GM18511 (cell line): Measurements from ENCODE around the gene B3GALT4.
A peak's percentile ranks its signal among the peaks of the same experiment; 100 is the strongest.
"Not testable (repeated sequence)": the region's sequence is repeated elsewhere in the genome, so short reads cannot be mapped to it uniquely, and the experiment has no call there.

Source experiments
- ATAC-seq: cut with Tn5 transposase; IDR thresholded peaks from one replicate; pipeline ENCODE4 v1.9.1; 2021; ENCODE audit warnings: mild to moderate bottlenecking, moderate library complexity; ENCODE audit not compliant: unreplicated experiment

Gene B3GALT4, protein sequence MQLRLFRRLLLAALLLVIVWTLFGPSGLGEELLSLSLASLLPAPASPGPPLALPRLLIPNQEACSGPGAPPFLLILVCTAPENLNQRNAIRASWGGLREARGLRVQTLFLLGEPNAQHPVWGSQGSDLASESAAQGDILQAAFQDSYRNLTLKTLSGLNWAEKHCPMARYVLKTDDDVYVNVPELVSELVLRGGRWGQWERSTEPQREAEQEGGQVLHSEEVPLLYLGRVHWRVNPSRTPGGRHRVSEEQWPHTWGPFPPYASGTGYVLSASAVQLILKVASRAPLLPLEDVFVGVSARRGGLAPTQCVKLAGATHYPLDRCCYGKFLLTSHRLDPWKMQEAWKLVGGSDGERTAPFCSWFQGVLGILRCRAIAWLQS

DNA sequence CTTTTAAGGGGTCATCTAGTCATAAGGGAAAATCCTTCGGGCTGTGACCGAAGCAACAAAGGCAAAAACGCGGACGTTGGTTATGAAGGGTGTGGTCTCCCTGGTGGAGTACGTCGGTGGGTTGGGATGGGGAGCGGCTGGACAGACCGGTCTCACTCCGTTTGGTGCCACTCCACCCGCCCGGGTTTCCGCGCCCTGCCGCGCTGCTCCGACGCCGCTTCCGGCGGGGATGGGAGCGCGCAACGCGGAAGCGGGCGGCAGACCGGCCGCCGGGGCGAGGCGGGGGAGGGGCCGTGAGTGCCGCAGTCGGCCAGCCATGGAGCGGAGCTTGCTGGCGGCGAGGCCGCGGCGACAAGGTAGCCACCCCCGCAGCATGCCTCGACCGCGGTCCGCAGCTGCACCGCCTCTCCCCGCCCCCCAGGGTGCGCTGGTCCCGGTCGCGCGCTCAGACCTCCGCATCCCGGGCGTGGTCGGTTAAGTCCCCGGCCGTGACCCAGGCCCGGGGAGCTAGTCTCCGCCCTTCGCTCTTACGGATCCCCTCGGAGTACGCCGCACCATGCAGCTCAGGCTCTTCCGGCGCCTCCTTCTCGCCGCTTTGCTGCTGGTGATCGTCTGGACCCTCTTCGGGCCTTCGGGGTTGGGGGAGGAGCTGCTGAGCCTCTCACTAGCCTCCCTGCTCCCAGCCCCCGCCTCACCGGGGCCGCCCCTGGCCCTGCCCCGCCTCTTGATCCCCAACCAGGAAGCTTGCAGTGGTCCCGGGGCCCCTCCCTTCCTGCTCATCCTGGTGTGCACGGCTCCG is at the start of gene B3GALT4:
Gene B3GALT4, plus strand, starts transcription at position 260 of the 799 bp plus-strand sequence. Its CDS starts 297 bp downstream, at position 557.
- peak; percentile 69 for ATAC-seq

DNA sequence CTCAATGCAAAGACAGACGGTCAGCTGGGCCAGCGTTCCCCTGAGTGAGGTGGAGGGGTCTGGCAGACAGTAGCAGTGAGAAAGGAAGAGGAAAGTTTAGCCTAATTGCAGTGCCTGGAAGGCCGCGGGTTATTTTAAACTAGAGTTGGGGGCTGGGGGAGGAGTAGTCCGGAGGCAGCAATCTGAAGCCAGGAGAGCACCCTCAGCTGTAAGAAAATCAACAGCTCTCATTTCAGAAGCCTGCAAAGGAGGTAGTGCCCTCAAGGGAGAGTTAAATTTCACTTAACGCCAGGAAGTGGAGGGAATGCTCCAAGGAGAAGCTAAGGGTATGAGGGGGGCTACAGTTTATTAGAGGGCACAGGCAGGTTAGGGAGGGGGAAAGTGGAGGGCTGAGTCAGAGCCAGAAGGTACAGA is 41.7 kb upstream of the B3GALT4 start:
- ATAC-seq, result no peak

DNA sequence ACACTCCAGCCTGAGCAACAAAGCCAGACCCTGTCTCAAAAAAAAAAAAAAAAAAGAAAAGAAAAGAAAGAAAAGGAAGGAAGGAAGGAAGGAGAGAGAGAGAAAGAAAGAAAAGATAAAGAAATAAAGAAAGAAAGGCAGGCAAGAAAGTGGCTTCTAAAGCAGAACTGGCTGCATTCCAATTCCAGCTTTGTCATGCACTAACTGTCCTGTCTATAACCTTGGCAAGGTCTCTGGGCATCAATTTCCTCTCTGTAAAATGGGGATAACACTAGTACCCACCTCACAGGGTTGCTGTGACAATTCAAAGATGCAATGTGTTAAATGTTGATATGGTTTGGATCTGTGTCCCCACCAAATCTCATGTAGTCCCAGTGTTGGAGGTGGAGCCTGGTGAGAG is 40.6 kb upstream of the B3GALT4 start:
- ATAC-seq, result no peak

DNA sequence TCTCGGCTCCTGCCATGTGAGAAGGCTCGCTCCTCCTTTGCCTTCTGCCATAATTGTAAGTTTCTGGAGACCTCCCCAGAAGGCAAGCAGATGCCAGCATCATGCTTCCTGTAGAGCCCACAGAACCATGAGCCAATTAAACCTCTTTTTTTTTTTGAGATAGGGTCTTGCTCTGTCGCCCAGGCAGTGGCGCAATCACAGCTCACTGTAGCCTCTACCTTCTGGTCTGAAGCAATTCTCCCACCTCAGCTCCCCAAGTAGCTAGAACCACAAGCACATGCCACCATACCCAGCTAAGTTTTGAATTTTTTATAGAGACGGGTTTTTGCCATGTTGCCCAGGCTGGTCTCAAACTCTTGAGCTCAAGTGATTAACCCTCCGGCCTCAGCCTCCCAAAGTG is 40.1 kb upstream of the B3GALT4 start:
- no peak for ATAC-seq

DNA sequence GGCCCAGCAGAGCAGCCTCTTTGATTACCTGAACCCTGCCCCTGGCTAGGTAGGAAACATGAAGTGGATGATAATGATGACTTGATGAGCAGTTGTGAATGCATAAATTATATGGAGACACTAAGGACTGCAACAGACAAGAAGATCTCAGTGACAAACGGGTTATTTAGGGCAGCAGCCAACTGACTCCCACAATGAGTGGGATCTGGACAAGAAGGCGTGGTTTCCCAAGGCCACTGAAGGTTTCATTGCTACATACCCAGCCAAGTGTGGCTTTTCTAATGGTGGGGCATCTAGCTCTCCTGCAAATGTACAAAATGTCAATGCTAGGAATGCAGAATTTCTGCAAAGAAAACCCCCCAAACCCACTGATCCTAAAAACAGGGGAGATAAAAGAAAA is 39.2 kb upstream of the B3GALT4 start:
- no peak for ATAC-seq

DNA sequence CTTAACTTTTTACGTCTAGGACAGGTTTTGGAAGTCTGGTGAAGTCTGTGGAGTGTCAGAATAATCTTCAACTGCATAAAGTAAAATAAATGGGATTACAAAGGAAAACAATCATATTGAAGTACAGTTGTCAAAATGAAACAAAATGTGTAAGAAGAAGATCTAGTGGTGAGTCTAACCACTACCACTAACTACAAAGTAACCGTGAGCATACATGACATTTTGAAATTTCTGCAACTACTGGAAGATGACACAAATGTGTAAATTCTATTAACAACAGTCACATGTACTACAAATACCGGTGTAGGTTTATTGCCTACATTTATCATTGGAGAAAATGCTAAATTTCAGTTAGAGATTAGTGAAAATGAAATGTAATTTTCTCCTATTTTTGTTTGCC is 35.0 kb upstream of the B3GALT4 start:
- ATAC-seq, result no peak

DNA sequence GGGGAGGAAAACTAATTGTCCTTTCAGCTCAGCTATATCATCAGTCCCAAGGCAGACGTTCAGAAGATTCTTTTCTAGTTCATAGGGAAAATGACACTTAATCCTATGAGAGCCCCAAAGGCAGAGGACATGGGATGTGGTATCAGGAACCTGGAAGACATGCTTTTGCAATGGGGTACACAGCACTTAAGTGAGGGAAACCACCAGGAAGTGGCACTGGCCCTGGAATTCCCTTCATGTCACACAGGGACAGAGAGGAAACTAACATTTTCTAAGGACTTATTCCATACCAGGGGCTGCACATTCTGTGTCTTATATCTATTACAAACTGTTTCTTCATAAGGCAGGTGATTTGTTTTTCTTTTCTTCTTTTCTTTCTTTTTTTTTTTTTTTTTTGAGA is 33.4 kb upstream of the B3GALT4 start:
- ATAC-seq, result no peak

DNA sequence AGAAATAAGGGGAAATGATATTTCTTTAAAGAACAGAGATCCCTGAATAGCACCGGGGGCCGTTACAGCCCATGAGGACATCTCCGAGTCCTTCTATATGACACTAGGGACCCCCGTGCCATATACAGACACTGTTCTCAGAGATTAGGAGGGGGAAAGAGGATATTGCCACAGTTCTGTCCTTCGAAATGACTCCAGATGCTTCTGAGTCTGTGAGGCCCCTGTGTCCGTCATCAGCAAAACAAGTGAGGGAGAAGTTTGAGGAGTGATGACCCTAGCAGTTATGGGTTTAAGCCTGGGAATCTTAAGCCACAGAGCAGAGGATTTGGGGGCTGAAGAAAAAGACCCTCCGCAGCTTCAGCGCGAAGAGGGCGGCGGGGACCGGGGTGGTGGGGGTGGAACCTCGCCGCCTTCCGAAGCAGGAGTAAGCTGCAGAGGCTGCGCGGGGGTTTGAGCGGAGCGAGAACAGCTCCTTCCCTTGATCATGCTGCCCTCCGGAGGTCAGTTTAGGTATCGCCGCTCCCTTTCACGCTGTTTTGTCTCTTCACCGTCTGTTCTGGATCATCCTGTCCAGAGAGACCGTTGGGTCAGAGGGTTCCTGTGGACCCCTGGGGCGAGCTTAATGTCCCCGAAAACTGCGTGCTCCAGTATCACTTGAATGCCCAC is 28.8 kb upstream of the B3GALT4 start:
- peak; percentile 43 for ATAC-seq

DNA sequence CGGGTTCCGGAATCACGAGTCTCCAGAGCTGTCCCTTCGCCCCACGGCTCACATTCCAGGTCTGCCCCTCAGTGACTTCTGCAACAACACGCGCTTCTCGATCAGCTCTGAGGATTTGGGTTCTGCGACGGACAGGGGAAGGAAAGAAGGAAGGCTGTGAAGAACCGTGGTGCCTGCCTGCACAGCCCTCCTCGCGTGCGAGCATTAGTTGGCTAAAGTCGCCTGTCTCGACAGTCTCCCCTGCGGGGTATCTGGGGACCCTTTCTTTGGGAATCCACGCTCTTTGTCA is 28.3 kb upstream of the B3GALT4 start:
- ATAC-seq, result peak; percentile 14

DNA sequence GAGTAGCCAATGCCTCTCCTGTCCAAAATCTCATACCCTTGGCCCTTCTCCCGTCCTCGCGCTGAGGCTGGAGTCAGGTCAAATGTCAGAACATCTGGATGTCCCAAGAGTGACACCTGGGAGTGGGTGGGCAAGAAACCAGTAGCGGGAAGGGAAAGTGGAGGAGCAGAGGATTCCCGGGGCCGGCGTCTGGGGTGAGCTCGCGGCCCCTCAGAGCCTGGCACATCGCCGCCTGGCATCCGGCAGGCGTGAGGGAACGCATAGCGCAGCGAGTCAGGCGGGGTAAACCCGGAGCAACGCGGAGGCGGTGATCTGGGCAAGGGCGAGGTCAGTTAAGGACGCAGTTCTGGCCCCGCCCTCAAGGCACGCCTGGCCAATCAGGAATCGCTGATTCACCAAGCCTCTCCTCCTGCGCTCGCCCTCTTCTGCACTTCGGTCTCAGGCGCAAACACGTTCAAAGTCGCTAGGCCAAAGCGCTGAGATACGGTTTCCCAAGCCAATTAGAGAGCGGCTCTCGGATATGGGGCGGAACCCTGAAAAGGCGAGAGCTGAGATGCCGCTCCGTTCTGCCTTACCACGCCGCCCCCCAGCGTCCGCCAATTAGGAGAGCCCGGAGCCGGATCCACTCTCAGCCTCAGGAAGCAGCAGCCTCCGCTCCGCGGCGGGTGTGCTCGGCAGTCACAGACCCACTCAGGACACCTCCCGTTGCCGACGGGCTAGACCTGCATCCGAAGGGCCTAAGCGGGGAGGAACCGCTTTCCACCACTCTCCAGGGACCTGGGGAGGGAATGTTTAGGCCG is 27.8 kb upstream of the B3GALT4 start:
- ATAC-seq, result peak; percentile 90

DNA sequence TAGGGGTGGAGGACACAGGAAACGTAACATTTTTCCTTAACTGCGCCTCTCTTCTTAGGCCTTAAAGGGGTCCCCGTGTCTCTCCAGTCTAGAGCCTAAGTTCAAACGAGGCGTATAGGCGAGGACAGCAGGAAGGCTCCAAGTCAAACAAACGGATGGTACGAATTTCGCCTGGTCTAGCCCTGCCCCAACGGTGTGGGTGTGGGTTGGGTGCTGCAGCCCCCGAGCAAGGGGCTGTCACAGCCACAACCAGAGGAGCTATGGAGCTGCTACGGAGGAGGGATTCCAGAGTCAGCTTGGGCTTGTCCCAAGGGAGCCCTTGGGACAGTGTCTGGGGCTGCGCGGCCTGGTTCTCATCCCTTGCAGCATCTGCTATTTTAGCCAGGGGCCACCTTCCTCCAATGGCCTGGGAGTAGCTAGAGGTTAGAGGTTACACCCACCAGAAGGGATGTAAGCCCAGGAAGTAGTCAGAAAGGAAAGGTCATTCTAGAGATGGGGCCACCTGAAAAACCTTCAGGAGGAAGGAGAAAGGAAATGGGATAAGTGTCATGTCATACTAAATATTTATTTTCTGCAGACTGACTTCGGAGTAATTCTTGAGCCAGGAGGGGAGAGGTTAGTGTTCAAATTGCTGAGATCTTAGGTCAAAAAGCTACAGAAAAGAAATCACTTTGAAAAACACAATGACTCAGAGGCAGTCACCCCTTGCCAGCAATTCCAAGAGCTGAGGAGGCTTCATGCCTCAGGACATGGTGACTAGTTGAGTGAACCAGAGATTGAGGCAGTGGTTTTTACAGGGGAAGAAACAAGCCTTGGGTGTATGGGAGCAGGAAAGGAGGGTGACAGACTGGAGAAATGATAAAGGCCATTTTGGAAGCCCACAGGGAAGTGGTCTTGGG is 26.9 kb upstream of the B3GALT4 start:
- ATAC-seq, result no peak

DNA sequence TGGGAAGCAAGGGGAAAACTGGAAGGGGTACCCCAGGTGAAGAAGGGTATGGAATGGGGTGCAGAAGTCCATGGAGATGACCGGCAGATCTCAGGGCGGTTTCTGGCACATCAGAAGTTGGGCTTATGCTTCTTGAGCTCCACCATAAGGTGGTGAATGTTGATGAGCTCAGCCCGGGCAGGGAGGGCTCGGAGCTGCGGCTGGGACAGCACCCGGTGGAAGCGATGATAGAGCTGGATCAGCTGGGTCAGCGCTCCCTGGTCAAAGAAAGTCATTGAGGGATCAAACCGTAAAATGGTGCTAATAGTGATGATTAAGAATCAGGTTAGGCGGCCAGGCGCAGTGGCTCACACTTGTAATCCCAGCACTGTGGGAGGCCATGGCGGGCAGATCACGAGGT is 26.2 kb upstream of the B3GALT4 start:
- no peak for ATAC-seq

DNA sequence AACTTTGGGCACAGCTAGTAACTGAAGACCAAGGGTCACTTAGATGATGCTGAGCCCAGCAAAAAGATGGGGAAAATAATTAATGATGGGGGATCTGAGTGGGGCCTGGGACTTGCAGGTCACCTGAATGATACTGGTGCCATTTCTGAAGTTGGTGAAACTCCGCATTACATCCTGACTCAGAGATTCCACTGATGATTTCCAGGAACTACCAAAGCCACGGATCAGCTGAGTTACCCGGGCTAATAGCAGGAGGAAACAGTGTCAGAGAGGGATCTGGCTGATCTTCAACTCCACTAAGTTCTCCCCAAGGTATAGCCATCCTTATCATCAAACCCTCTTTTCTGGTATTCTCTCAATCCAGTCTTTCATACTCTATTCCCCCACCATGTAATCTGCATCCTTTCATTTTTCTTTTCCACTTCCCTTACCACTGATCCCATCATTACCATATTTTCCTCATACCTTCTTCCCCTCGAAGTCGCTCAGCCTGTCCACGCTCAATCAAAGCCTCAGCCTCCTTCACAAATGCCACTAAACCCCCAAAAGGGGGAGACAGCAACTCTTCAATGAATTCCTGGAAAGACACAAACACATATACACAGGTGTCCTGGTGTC is 25.4 kb upstream of the B3GALT4 start:
- no peak for ATAC-seq

DNA sequence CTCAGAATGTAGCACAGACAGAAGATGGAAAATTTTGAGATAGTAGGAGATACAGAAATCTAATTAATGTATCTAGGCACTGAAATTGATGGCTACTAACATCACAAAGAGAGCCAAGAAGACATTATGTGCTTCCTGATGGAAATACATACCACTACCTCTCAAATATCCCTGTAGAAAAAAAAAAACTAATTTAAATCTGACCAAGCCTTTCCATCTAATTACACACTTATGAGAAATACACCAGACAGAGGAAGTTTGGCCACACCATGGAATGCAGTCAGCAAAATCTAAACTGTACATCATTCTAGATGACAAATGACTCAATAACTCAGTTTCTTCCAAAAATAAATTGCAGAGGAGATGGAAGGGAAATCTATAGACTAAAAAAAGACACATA is 24.2 kb upstream of the B3GALT4 start:
- no peak for ATAC-seq

DNA sequence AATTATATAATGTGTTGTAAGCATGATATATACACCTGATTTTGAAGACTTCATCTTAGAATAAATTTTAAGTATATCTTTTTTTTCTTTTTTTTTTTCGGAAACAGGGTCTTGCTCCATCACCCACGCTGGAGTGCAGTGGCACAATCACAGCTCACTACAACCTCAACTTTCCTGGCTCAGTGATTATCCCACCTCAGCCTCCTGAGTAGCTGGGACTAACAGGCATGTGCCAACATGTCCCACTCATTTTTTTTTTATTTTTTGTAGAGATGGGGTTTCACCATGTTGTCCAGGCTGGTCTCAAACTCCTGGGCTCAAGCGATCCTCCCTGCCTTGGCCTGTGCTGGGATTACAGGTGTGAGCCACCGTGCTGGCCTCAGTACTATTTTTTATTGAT is 22.3 kb upstream of the B3GALT4 start:
- ATAC-seq, result no peak

DNA sequence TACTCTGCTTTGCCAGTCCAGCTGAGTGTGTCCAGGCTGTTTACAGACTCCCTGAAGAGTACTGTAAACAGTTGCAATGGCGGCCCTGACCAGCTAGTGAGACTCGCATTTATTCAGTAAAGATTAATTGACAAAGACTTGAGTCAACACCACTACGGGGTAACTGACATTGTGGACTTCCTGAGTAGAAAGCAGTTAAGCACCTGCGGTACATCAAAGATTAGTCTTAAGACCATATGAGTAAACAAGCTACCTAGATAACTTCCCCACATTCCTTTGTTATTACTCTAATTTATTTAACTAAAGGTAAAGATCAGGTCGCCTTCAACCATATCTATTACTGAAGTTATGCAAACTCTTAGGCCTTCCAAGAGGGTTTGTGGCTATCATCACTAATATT is 17.9 kb upstream of the B3GALT4 start:
- ATAC-seq, result no peak

DNA sequence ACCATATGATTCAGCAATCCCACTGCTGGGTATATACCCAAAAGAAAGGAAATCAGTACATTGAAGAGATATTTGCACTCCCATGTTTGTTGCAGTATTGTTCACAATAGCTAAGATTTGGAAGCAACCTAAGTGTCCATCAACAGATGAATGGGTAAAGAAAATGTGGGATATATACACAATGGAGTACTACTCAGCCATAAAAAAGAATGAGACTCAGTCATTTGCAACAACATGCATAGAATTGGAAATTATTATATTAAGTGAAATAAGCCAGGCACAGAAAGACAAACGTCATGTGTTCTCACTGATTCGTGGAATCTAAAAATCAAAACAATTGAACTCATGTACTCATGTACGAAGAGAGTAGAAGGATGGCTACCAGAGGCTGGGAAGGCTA is 14.4 kb upstream of the B3GALT4 start:
- ATAC-seq, result not testable (repeated sequence)

DNA sequence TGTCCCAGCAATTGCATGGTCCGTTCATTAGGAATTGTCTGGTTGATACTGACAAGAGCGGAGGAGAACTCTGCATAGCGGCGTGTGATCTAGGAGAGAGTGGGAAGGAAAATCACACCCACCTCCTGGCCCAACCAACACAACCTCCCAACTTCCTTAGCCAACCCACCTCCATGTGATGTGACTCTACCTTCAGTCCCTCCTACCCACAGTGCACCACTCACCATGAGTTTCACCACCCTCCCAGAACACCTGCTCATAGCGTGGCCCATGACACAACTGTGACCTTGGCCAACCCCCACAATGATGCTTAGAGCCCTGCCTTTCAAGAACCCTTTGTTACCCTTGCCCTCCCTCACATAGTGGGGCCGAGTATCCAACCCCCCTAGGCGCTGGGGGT is 12.9 kb upstream of the B3GALT4 start:
- no peak for ATAC-seq

DNA sequence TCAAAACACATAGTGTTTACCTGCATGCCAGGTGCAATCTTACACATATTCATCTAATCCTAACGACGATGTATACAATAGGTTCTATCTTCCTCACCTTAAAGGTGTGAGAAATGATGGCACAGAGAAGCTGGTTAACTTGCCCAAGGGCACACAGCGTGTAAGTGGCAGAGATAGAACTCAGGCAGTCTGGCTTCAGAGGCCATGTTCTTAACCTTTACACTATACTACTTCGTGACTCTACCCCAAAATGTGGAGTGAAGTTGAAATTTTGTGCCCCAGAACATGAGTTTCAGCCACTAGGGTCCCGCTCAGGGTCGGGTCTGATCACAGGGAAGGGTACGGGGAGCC is 5.8 kb upstream of the B3GALT4 start:
- peak; percentile 6 for ATAC-seq
